IMR-90 (cell line): ENCODE measurements around the gene GLP2R. TPM values are rescaled to one million over a fixed set of nuclear protein-coding genes. Genes with fewer than 3 reads are reported as not detected.

Source experiments
- ATAC-seq: fragments of 200-7000 bp; cut with Tn5 transposase; 2 replicates; pipeline ENCODE4 v1.9.1; 2020; ENCODE audit warnings: low read depth, mild to moderate bottlenecking, moderate library complexity
- BruUV-seq: library from RNA; stranded (reverse); fragments of 400-500 nt; replicated peaks from 2 replicates; lab custom pipeline; 2021; lab: Mats Ljungman, UMichigan
- CTCF ChIA-PET: fragments of 300-600 bp; formaldehyde crosslinking; extraction: SDS; loops from one replicate; lab custom pipeline; 2021; ENCODE audit warnings: antibody characterized with exemption; lab: Yijun Ruan, JAX
- POLR2A ChIA-PET: fragments of 300-600 bp; sonication (Branson Sonifier 250); formaldehyde crosslinking; loops from one replicate; lab custom pipeline; 2022; ENCODE audit warnings: antibody characterized with exemption; ENCODE audit not compliant: unreplicated experiment; lab: Charles Lee
- DNase-seq: peaks from one replicate; pipeline ENCODE4 v3.0.0; 2013
- H2AFZ ChIP-seq: replicated peaks from 2 replicates; pipeline ENCODE3; 2013; ENCODE audit warnings: low read length, mild to moderate bottlenecking; ENCODE audit not compliant: poor library complexity
- H2AK5ac ChIP-seq: 2 replicates; pipeline ENCODE4 v1.6.1; 2013; ENCODE audit warnings: low read depth, low read length, inconsistent platforms
- H2AK9ac ChIP-seq: replicated peaks from 2 replicates; pipeline ENCODE3; 2013; ENCODE audit warnings: mild to moderate bottlenecking, low read depth, low read length, moderate library complexity; ENCODE audit not compliant: poor library complexity
- H2BK120ac ChIP-seq: 2 replicates; pipeline ENCODE4 v1.6.1; 2013; ENCODE audit warnings: low read depth, low read length, inconsistent platforms
- H2BK15ac ChIP-seq: 3 replicates; pipeline ENCODE4 v1.6.1; 2013; ENCODE audit warnings: low read depth, low read length, inconsistent platforms
- H2BK20ac ChIP-seq: 2 replicates; pipeline ENCODE4 v1.6.1; 2013; ENCODE audit warnings: low read depth, mild to moderate bottlenecking, inconsistent platforms, low read length, moderate library complexity
- H2BK5ac ChIP-seq: 2 replicates; pipeline ENCODE4 v1.6.1; 2013; ENCODE audit warnings: mild to moderate bottlenecking, low read depth, low read length, inconsistent platforms; ENCODE audit not compliant: poor library complexity, severe bottlenecking
- H3K14ac ChIP-seq: replicated peaks from 2 replicates; pipeline ENCODE4 v1.6.1; 2013; ENCODE audit warnings: low read depth, low read length, inconsistent platforms
- H3K18ac ChIP-seq: 2 replicates; pipeline ENCODE4 v1.6.1; 2013; ENCODE audit warnings: low read depth, low read length, control low read depth
- H3K23ac ChIP-seq: 2 replicates; pipeline ENCODE4 v1.6.1; 2013; ENCODE audit warnings: low read depth, low read length, inconsistent platforms
- H3K27ac ChIP-seq: 2 replicates; pipeline ENCODE4 v1.5.1; 2013; ENCODE audit warnings: mild to moderate bottlenecking, control low read depth, low read length; ENCODE audit not compliant: insufficient read depth
- H3K27me3 ChIP-seq: 2 replicates; pipeline ENCODE4 v1.6.1; 2013; ENCODE audit warnings: low read length; ENCODE audit not compliant: control insufficient read depth, insufficient read depth
- H3K36me3 ChIP-seq: 2 replicates; pipeline ENCODE4 v1.6.1; 2013; ENCODE audit warnings: low read length, mixed read lengths; ENCODE audit not compliant: control insufficient read depth, insufficient read depth
- H3K4ac ChIP-seq: 2 replicates; pipeline ENCODE4 v1.6.1; 2013; ENCODE audit warnings: low read depth, low read length, inconsistent platforms
- H3K4me1 ChIP-seq: 2 replicates; pipeline ENCODE4 v1.6.1; 2013; ENCODE audit warnings: low read length, mixed read lengths; ENCODE audit not compliant: control insufficient read depth, insufficient read depth
- H3K4me2 ChIP-seq: 2 replicates; pipeline ENCODE4 v1.6.1; 2013; ENCODE audit warnings: low read depth, mild to moderate bottlenecking, control low read depth, low read length, moderate library complexity
- H3K4me3 ChIP-seq: 2 replicates; pipeline ENCODE4 v1.5.1; 2013; ENCODE audit warnings: low read depth, mild to moderate bottlenecking, control low read depth, low read length, moderate library complexity; ENCODE audit not compliant: insufficient read depth
- H3K56ac ChIP-seq: 2 replicates; pipeline ENCODE4 v1.6.1; 2013; ENCODE audit warnings: low read length, inconsistent platforms; ENCODE audit not compliant: insufficient read depth; ENCODE audit errors: extremely low read depth
- H3K79me1 ChIP-seq, 2 experiments: 2 replicates each; pipeline ENCODE4 v1.6.1; 2013; ENCODE audit warnings: low read length in 2 of 2, inconsistent platforms in 1 of 2, low read depth in 1 of 2
- H3K9ac ChIP-seq: 2 replicates; pipeline ENCODE4 v1.6.1; 2013; ENCODE audit warnings: low read depth, low read length, control low read depth
- H3K9me1 ChIP-seq: 2 replicates; pipeline ENCODE4 v1.6.1; 2013; ENCODE audit warnings: low read length, inconsistent platforms; ENCODE audit not compliant: insufficient read depth
- H3K9me3 ChIP-seq: 2 replicates; pipeline ENCODE4 v1.6.1; 2013; ENCODE audit warnings: low read length; ENCODE audit not compliant: control insufficient read depth, insufficient read depth
- H4K20me1 ChIP-seq: 2 replicates; pipeline ENCODE4 v1.6.1; 2013; ENCODE audit warnings: low read length, inconsistent platforms; ENCODE audit not compliant: insufficient read depth
- H4K5ac ChIP-seq: 2 replicates; pipeline ENCODE4 v1.6.1; 2013; ENCODE audit warnings: mild to moderate bottlenecking, low read depth, low read length, control low read depth
- H4K8ac ChIP-seq, 2 experiments: 2 replicates each; pipeline ENCODE4 v1.6.1; 2013; ENCODE audit warnings: low read depth in 2 of 2, low read length in 2 of 2, control low read depth in 1 of 2, inconsistent platforms in 1 of 2
- H4K91ac ChIP-seq: 2 replicates; pipeline ENCODE4 v1.6.1; 2013; ENCODE audit warnings: low read depth, low read length, inconsistent platforms; ENCODE audit not compliant: insufficient read depth
- BHLHE40 ChIP-seq: fragments of 150-350 bp; IDR thresholded peaks from 2 replicates; pipeline ENCODE4 v1.6.1; 2016; ENCODE audit warnings: mild to moderate bottlenecking, low read depth, low read length
- CTCF ChIP-seq: conservative IDR thresholded peaks from 2 replicates; pipeline ENCODE4 v1.5.1; 2012; ENCODE audit warnings: mild to moderate bottlenecking, low read depth, low read length, improper control_type of control experiment
- MAFK ChIP-seq: IDR thresholded peaks from 2 replicates; pipeline ENCODE4 v1.6.1; 2012; ENCODE audit warnings: low read depth, low read length, improper control_type of control experiment
- POLR2A ChIP-seq: IDR thresholded peaks from 2 replicates; pipeline ENCODE4 v1.6.1; 2012; ENCODE audit warnings: mild to moderate bottlenecking, low read depth, low read length
- RCOR1 ChIP-seq: IDR thresholded peaks from 2 replicates; pipeline ENCODE4 v1.6.1; 2012; ENCODE audit warnings: mild to moderate bottlenecking, low read length, improper control_type of control experiment; ENCODE audit not compliant: insufficient replicate concordance
- WGBS, 2 experiments: methylation state at CpG; one replicate each; pipeline versions ENCODE4 v1.1.5 to v1.1.7; 2013; ENCODE audit warnings: missing lambda C conversion rate in 2 of 2; ENCODE audit not compliant: insufficient read length in 1 of 2; ENCODE audit errors: extremely low coverage in 2 of 2; 5-methylcytosine and 5-hydroxymethylcytosine counted together
- dilution Hi-C: fragments of 300-500 bp; cut with HindIII; formaldehyde crosslinking; loops from one replicate; pipeline ENCODE4 v1.14.3; 2018; ENCODE audit warnings: low sequenced_read_pairs; ENCODE audit not compliant: unreplicated experiment
- in situ Hi-C: fragments of 300-500 bp; cut with MboI; formaldehyde crosslinking; loops from 3 replicates; pipeline ENCODE4 v1.14.3; 2019; ENCODE audit warnings: low sequenced_read_pairs, inconsistent platforms, mixed read lengths
- intact Hi-C: fragments of 100-400 bp; cut with micrococcal nuclease; formaldehyde crosslinking; loops from 2 replicates; pipeline ENCODE4 v1.10.0; 2022
- polyA plus RNA-seq, 3 experiments: library from polyadenylated mRNA; depleted of rRNA; stranded (reverse); fragments of >200 nt; gene quantifications; 2 replicates each; pipeline ENCODE4 v1.2.3, GENCODE V29; 2012; ENCODE audit warnings: low replicate concordance in 1 of 3
- total RNA-seq: library from RNA; depleted of rRNA; stranded (reverse); fragments of >200 nt; gene quantifications from 2 replicates; pipeline ENCODE4 v1.2.3, GENCODE V29; 2012

GLP2R gene
- total and polyA plus RNA-seq, 2 of the 4 experiments (the other 2 are of a cell fraction) = 0.07 TPM; not detected in 1

GRCh38 chr17:9917131-9917530, 91.4 kb downstream of the GLP2R start:
- Histone ChIP-seq H4K91ac (no peak overlapping the region), H4K8ac (no peak overlapping the region), H2BK120ac (no peak overlapping the region), H4K20me1 (no peaks in the 10 kb centered on the region), H4K5ac (no peak overlapping the region), H2BK15ac (no peak overlapping the region), H2AK9ac (no peak overlapping the region), H3K9ac (no peak overlapping the region), H3K36me3 (peaks cover 12% of the 10 kb centered on the region; the same call in 1 of the 2 replicates), H2AK5ac (no peak overlapping the region), H3K23ac (no peak overlapping the region), H3K56ac (no peak overlapping the region), H2BK5ac (no peak overlapping the region), H3K4ac (no peak overlapping the region), H2AFZ (no peak overlapping the region), H3K79me1 (no peaks in the 10 kb centered on the region), H3K4me2 (no peak overlapping the region), H3K27me3 (no peaks in the 10 kb centered on the region), H2BK20ac (no peak overlapping the region), H3K9me3 (no peaks in the 10 kb centered on the region), H3K14ac (no peak overlapping the region), H3K18ac (no peak overlapping the region), H3K4me1 (peaks cover 3% of the 10 kb centered on the region; the same call in 1 of the 2 replicates), H3K9me1 (no peaks in the 10 kb centered on the region), H3K27ac (no peak overlapping the region), H3K4me3 (no peak overlapping the region)
- in situ Hi-C loops = no loop called here
- intact Hi-C loops = no loop called here
- DNase-seq (no peak), ATAC-seq (no peak)
- ChIA-PET POLR2A (no interaction called here), CTCF (interaction anchor here (0.9 to 1.6 kb wide), 2 partner anchors 12 to 700 kb away, joined by 3 to 6 read pairs; no protein-coding TSS in a partner anchor)
- BruUV-seq = no TSS peak
- TF ChIP-seq MAFK (no peak), POLR2A (no peak), CTCF (no peak), BHLHE40 (no peak), RCOR1 (no peak)
- WGBS, 2 experiments = 100% methylated on average over 2 of the region's 13 CpGs; no CpG with 5 or more reads in 1 of the 2 experiments
- dilution Hi-C loops = no loop called here
